Endodermal cell (in vitro differentiated cells): ENCODE measurements around the gene HOXB5. TPM values are rescaled to one million over a fixed set of nuclear protein-coding genes. Genes with fewer than 3 reads are reported as not detected.

Source experiments
- DNase-seq: peaks from one replicate; pipeline ENCODE4 v3.0.0-alpha.2; 2017
- H3K27ac ChIP-seq: 2 replicates; pipeline ENCODE4 v1.5.1; 2013; ENCODE audit warnings: mild to moderate bottlenecking, low read depth, low read length, moderate library complexity
- H3K27me3 ChIP-seq: 2 replicates; pipeline ENCODE4 v1.6.1; 2013; ENCODE audit warnings: mild to moderate bottlenecking, low read length, moderate library complexity; ENCODE audit not compliant: insufficient read depth, control insufficient read depth, poor library complexity, severe bottlenecking
- H3K36me3 ChIP-seq: 2 replicates; pipeline ENCODE4 v1.7.0; 2013; ENCODE audit warnings: mild to moderate bottlenecking, low read length, moderate library complexity; ENCODE audit not compliant: control insufficient read depth, insufficient read depth
- H3K4me1 ChIP-seq: one replicate; pipeline ENCODE4 v1.7.0; 2013; ENCODE audit warnings: low read length; ENCODE audit not compliant: control insufficient read depth, insufficient read depth
- H3K4me3 ChIP-seq: 2 replicates; pipeline ENCODE4 v1.5.1; 2013; ENCODE audit warnings: mild to moderate bottlenecking, low read length, moderate library complexity
- H3K9ac ChIP-seq: 2 replicates; pipeline ENCODE4 v1.6.1; 2013; ENCODE audit warnings: mild to moderate bottlenecking, low read length, moderate library complexity; ENCODE audit not compliant: poor library complexity, severe bottlenecking; ENCODE audit errors: extremely low read depth
- H3K9me3 ChIP-seq: 2 replicates; pipeline ENCODE4 v1.6.1; 2013; ENCODE audit warnings: mild to moderate bottlenecking, low read length, moderate library complexity; ENCODE audit not compliant: control insufficient read depth
- H3K27ac Mint-ChIP-seq: 2 replicates; pipeline ENCODE4 v1.8.0; 2020; ENCODE audit warnings: mixed read lengths
- H3K27me3 Mint-ChIP-seq: 2 replicates; pipeline ENCODE4 v1.8.0; 2021; ENCODE audit warnings: mild to moderate bottlenecking, mixed read lengths; ENCODE audit not compliant: insufficient read depth
- H3K36me3 Mint-ChIP-seq: 2 replicates; pipeline ENCODE4 v1.8.0; 2020; ENCODE audit warnings: low read depth, mixed read lengths
- H3K4me1 Mint-ChIP-seq: 2 replicates; pipeline ENCODE4 v1.8.0; 2020; ENCODE audit warnings: mixed read lengths
- H3K4me3 Mint-ChIP-seq: 2 replicates; pipeline ENCODE4 v1.8.0; 2020; ENCODE audit warnings: mild to moderate bottlenecking, moderate library complexity, mixed read lengths
- H3K9me3 Mint-ChIP-seq: 2 replicates; pipeline ENCODE4 v1.8.0; 2020; ENCODE audit warnings: mild to moderate bottlenecking, mixed read lengths
- CTCF ChIP-seq: fragments of 200-600 bp; sonication (generic); conservative IDR thresholded peaks from 2 replicates; pipeline ENCODE4 v1.5.0; 2021; ENCODE audit warnings: antibody characterized with exemption, mild to moderate bottlenecking
- WGBS, 2 experiments: methylation state at CpG; one replicate each; pipeline versions ENCODE4 v1.1.5 to v1.1.7; 2013; ENCODE audit warnings: missing lambda C conversion rate in 2 of 2, mixed read lengths in 1 of 2; ENCODE audit not compliant: insufficient coverage in 1 of 2, insufficient read length in 1 of 2; 5-methylcytosine and 5-hydroxymethylcytosine counted together
- total RNA-seq, 2 donors: library from RNA; stranded (reverse); fragmentation: NEBNext Ultra II Directional in 1 of 2; extraction: Animal tissue kit (Norgen Biotek cat#: 25700) in 1 of 2; gene quantifications; 2 replicates in 1 of 2; 3 replicates in 1 of 2; pipeline ENCODE4 v1.2.1, GENCODE V29; 2021

HOXB5 gene
- total RNA-seq, 2 donors from 2014 or later, result not detected

- Mint-ChIP-seq H3K27me3 (peaks cover 100% of the 10 kb centered on the region), H3K27ac (no peak overlapping the region), H3K9me3 (no peaks in the 10 kb centered on the region), H3K4me3 (no peak overlapping the region), H3K36me3 (no peaks in the 10 kb centered on the region), H3K4me1 (peaks cover 15% of the 10 kb centered on the region)
- Histone ChIP-seq H3K36me3 (no peaks in the 10 kb centered on the region), H3K27ac (no peak overlapping the region), H3K9me3 (no peaks in the 10 kb centered on the region), H3K4me1 (no peaks in the 10 kb centered on the region), H3K4me3 (no peak overlapping the region), H3K9ac (no peak overlapping the region), H3K27me3 (peaks cover 100% of the 10 kb centered on the region)
- 8 to 12% methylated on average over 7 to 25 of the region's 25 CpGs for WGBS, 2 experiments
- peak; percentile 79 for DNase-seq
- TF ChIP-seq CTCF, result no peak
These were observed 1.1 kb upstream of the HOXB5 start for GRCh38 chr17:48594538-48595277.

- no peaks in the 10 kb centered on the region for H3K36me3 Mint-ChIP-seq
- H3K36me3 ChIP-seq, result no peaks in the 10 kb centered on the region
- no peak overlapping the region for H3K4me3 ChIP-seq
- H3K9me3 Mint-ChIP-seq, result no peaks in the 10 kb centered on the region
- DNase-seq, result peak; percentile 99
- no peak overlapping the region for H3K9ac ChIP-seq
- H3K27ac Mint-ChIP-seq, result no peak overlapping the region
- peaks cover 100% of the 10 kb centered on the region for H3K27me3 Mint-ChIP-seq
- 2% methylated on average over 18 to 36 of the region's 37 CpGs for WGBS, 2 experiments
- peaks cover 15% of the 10 kb centered on the region for H3K4me1 Mint-ChIP-seq
- H3K27ac ChIP-seq, result no peak overlapping the region
- TF ChIP-seq CTCF, result peak; percentile 95
- H3K4me1 ChIP-seq, result no peaks in the 10 kb centered on the region
- peaks cover 100% of the 10 kb centered on the region for H3K27me3 ChIP-seq
- H3K9me3 ChIP-seq, result no peaks in the 10 kb centered on the region
- no peak overlapping the region for H3K4me3 Mint-ChIP-seq
These were observed 410 bp upstream of the HOXB5 start for GRCh38 chr17:48593840-48594537.

- H3K4me1 ChIP-seq, result no peaks in the 10 kb centered on the region
- H3K4me1 Mint-ChIP-seq, result peaks cover 10% of the 10 kb centered on the region
- no peaks in the 10 kb centered on the region for H3K9me3 Mint-ChIP-seq
- peak; percentile 66 for DNase-seq
- no peak overlapping the region for H3K9ac ChIP-seq
- no peak overlapping the region for H3K27ac Mint-ChIP-seq
- no peaks in the 10 kb centered on the region for H3K36me3 Mint-ChIP-seq
- peak overlapping the region; percentile 10 for H3K4me3 Mint-ChIP-seq
- peaks cover 100% of the 10 kb centered on the region for H3K27me3 ChIP-seq
- no peaks in the 10 kb centered on the region for H3K9me3 ChIP-seq
- WGBS, 2 experiments, result 12 to 13% methylated on average over 10 to 14 of the region's 14 CpGs
- no peak overlapping the region for H3K27ac ChIP-seq
- H3K36me3 ChIP-seq, result no peaks in the 10 kb centered on the region
- peaks cover 100% of the 10 kb centered on the region for H3K27me3 Mint-ChIP-seq
- TF ChIP-seq CTCF, result no peak
- no peak overlapping the region for H3K4me3 ChIP-seq
These were observed 1.0 kb downstream of the HOXB5 start for GRCh38 chr17:48592577-48592976.
